NCI-H524 (cell line): ENCODE measurements around the gene GANAB.
"Not testable (repeated sequence)": the region's sequence is repeated elsewhere in the genome, so short reads cannot be mapped to it uniquely, and the experiment has no call there.

ENCODE experiments used
- DNase-seq, 2 experiments: peaks; one replicate each; lab custom pipeline; 2025; lab: John Stamatoyannopoulos, UW

GANAB gene

DNA sequence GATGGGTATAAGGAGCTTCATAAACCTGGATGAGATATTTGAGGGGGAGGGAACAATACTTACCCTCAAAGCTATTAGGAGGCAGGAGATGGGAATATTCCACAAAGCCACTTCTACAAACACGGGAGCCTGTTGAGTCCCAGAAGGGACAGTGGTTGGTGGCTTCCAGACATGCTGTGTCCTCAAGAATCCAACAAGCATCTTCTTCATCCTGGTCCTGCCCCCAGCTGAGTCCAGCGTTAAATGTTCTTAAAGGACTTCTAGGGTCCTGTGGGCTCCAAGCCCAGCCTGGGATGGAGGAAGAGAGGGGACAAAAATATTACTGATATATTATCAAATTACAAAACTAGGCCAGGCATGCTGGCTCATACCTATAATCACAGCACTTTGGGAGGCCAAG is 21.0 kb upstream of the GANAB start:
- DNase-seq = no peak

GRCh38 chr11:62666259-62666926 is 20.0 kb upstream of the GANAB start:
- no peak for DNase-seq

GRCh38 chr11:62665599-62666258 is 19.3 kb upstream of the GANAB start:
- peak; percentile 23 to 45 for DNase-seq

- peak; percentile 75 to 91 for DNase-seq
These were observed 18.7 kb upstream of the GANAB start, which contains the start of the genes C11orf98 and CSKMT for GRCh38 chr11:62665075-62665598. C11orf98 (minus strand) TSS chr11:62665210; CDS start chr11:62665169, 41 bp downstream. CSKMT (plus strand) TSS chr11:62665312; CDS start chr11:62665880, 568 bp downstream.

GRCh38 chr11:62664405-62665074 is 18.1 kb upstream of the GANAB start:
- DNase-seq = peak; percentile 33 to 68

GRCh38 chr11:62656796-62657429 is 10.5 kb upstream of the GANAB start:
- no peak for DNase-seq

GRCh38 chr11:62654297-62654696 is 7.9 kb upstream of the GANAB start:
- DNase-seq = no peak

DNA sequence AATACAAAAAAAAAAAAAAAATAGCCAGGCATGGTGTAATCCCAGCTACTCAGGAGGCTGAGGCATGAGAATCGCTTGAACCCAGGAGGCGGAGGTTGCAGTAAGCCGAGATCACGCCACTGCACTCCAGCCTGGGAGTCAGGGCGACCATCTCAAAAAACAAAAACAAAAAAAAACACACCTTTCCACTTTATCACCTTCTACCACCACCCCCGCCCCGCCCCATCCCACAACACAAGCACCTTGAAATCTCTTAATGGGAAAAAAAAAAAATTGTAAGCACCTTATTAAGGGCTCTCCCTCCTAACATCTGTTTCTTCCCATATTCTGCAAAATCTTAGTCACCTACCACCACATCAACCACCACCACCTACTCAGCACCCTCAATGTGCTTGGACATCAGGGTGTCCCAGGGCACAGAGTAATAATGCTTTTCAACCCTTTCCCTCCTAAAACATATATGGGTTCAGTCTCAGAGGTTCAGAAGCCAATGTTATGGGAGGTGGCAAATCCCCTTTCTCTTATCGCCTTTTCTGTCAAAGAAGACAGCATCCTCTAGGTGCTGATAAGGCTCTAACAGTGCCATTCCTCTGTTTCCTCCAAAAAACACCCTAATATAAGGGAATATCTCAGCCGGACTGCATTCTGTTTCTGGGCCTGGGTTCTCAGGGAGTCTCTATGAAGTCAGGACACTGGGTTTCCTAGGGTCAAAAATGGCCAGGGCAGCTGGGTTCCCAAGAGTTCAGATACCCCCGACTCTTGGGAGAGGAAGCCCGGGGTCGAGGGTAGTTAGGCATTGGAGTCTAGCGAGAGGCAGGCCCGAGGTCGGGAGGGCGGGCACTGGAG is 6.0 kb upstream of the GANAB start:
- no peak for DNase-seq

GRCh38 chr11:62650283-62650682 is 3.9 kb upstream of the GANAB start:
- DNase-seq = not testable (repeated sequence)

- no peak for DNase-seq
These were observed 3.1 kb upstream of the GANAB start for GRCh38 chr11:62649486-62649885.

- no peak for DNase-seq
These were observed 2.6 kb upstream of the GANAB start for GRCh38 chr11:62648967-62649364.

DNA sequence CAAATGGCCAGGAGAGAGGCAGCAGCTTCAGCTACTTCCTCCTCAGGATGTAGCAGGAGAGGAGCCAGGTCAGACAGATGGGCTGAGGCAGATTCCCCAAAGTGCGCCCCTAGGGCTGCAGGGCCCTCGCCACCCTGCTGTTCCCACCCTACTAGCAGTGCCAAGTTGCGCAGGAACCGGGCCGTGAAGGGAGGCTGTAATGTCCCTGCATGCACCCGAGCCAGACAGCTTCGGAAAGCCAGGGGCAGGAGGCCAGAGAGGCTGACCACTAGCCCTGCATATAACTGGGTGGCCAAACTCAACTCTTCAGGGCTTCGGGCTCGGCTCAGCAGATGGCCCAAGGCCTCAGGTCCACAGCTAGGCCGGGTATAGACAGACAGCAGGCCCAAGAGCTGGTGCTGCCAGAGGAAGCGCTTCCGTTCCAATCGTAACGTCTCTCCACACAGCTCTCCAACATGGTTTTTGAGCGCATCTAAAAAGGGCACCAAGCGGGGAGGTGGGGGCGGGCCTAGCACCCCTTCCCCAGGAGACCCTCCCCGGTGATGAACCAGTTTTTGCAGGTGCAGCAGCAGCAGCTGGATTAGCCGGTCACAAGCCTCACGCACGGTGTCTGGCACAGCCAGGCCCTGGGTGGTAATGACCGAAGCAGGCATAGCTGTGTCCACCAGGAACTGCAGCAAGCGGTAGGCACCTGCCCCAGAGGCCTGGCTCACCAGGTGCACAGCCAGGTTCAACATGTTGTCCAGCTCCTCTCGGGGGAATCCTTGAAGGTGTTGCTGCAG is 2.0 kb upstream of the GANAB start:
- no peak for DNase-seq

- no peak for DNase-seq
These were observed 1.2 kb upstream of the GANAB start for GRCh38 chr11:62647609-62648005.

GRCh38 chr11:62646825-62647608 is 604 bp upstream of the GANAB start:
- no peak for DNase-seq

- no peak for DNase-seq
These were observed 805 bp downstream of the GANAB start for GRCh38 chr11:62645671-62645945.

DNA sequence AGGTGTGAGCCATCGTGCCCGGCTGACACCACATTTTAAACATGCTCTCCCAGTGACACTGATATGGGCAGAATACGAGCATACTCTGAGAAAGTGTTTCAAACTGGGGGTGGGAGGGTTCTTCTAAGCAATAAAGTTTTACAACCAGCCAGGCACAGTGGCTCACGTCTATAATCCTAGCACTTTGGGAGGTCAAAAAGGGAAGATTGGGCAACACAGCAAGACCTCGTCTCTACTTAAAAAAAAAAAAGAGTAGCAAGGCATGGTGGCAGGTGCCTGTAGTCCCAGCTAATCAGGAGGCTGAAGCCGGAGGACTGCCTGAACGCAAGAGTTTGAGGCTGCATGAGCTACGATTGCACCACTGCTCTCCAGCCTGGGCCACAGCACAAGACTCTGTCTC is 2.2 kb downstream of the GANAB start:
- no peak for DNase-seq

- DNase-seq = no peak
These were observed 13.9 kb downstream of the GANAB start for GRCh38 chr11:62632492-62632891.

DNA sequence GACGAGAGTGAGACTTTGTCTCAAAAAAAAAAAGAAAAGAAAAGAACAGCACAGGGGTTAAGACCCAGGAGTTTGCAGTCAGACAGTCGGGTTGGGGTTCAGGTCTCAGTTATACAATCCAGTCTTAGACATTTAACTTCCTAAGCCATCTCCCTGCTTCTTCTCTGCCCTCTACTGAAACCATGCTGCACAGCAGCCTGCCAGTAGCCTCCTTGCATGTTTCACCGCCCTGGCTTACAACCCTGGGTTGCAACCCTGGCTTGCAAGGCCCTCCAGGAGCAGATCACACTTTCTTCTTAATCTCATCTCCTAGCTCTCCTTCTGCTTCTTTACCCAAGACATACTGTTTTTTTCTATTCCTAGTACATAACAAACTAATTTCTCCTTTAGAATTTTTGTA is 18.7 kb downstream of the GANAB start:
- no peak for DNase-seq

DNA sequence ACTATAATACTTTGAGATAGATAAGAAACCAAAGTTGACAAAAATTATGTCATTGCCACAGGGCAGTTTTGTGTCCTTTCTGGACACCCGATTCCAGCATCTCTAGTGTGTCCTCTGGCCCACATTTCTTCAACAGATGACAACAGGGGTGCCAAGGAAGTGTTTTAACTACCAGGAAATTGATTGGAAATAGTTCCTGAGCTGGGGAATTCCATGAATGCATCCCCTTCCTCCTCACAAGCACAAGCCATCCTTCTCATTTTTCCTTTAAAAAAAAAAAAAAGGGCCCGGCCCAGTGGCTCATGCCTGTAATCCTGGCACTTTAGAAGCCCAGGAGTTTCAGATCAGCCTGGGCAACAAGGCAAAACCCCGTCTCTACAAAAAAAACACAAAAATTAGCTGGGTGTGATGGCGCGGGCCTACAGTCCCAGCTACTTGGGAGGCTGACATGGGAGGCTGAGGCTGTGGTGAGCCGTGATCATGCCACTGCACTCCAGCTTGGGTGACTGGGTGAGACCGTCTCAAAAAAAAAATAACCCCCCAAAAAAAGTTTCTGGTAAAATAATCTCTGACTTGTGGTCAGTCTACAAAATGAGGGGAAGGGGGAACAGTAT is 23.8 kb downstream of the GANAB start:
- DNase-seq = no peak
